Glutamatergic neuron (in vitro differentiated cells): ENCODE data around the gene TDRD1. TPM values are rescaled to one million over a fixed set of nuclear protein-coding genes. Genes with fewer than 3 reads are reported as not detected.
"Not testable (repeated sequence)": the region's sequence is repeated elsewhere in the genome, so short reads cannot be mapped to it uniquely, and the experiment has no call there.

Experiments
- DNase-seq: peaks from one replicate; pipeline ENCODE4 v3.0.0; 2022
- H3K27ac Mint-ChIP-seq: one replicate; pipeline ENCODE4 v1.8.0; 2020; ENCODE audit warnings: mild to moderate bottlenecking, mixed read lengths, inconsistent platforms; ENCODE audit not compliant: unreplicated experiment
- H3K27me3 Mint-ChIP-seq: one replicate; pipeline ENCODE4 v1.8.0; 2020; ENCODE audit warnings: mild to moderate bottlenecking, moderate library complexity, mixed read lengths, inconsistent platforms; ENCODE audit not compliant: unreplicated experiment
- H3K36me3 Mint-ChIP-seq: one replicate; pipeline ENCODE4 v1.8.0; 2020; ENCODE audit warnings: mild to moderate bottlenecking, mixed read lengths, inconsistent platforms; ENCODE audit not compliant: unreplicated experiment
- H3K4me1 Mint-ChIP-seq: one replicate; pipeline ENCODE4 v1.8.0; 2020; ENCODE audit warnings: mild to moderate bottlenecking, low read depth, mixed read lengths, inconsistent platforms; ENCODE audit not compliant: unreplicated experiment
- H3K4me3 Mint-ChIP-seq: one replicate; pipeline ENCODE4 v1.8.0; 2020; ENCODE audit warnings: mild to moderate bottlenecking, mixed read lengths, inconsistent platforms; ENCODE audit not compliant: unreplicated experiment
- H3K9me3 Mint-ChIP-seq: one replicate; pipeline ENCODE4 v1.8.0; 2020; ENCODE audit warnings: mild to moderate bottlenecking, moderate library complexity, mixed read lengths, inconsistent platforms; ENCODE audit not compliant: unreplicated experiment
- total RNA-seq: library from RNA; stranded (reverse); fragmentation: NEBNext Ultra II Directional; extraction: Animal tissue kit (Norgen Biotek cat#: 25700); gene quantifications from one replicate; pipeline ENCODE4 v1.2.1, GENCODE V29; 2021; ENCODE audit not compliant: unreplicated experiment
- TF ChIP-seq, protein P1 (sequence below): fragments of 200-600 bp; sonication (generic); IDR thresholded peaks from one replicate; pipeline ENCODE4 v1.5.0; 2021; ENCODE audit not compliant: partially characterized antibody, unreplicated experiment

TDRD1 gene
- total RNA-seq, 1 donor from 2014 or later: not detected

GRCh38 chr10:114142018-114142417, 37.1 kb upstream of the TDRD1 start:
- TF ChIP-seq, protein P1, sequence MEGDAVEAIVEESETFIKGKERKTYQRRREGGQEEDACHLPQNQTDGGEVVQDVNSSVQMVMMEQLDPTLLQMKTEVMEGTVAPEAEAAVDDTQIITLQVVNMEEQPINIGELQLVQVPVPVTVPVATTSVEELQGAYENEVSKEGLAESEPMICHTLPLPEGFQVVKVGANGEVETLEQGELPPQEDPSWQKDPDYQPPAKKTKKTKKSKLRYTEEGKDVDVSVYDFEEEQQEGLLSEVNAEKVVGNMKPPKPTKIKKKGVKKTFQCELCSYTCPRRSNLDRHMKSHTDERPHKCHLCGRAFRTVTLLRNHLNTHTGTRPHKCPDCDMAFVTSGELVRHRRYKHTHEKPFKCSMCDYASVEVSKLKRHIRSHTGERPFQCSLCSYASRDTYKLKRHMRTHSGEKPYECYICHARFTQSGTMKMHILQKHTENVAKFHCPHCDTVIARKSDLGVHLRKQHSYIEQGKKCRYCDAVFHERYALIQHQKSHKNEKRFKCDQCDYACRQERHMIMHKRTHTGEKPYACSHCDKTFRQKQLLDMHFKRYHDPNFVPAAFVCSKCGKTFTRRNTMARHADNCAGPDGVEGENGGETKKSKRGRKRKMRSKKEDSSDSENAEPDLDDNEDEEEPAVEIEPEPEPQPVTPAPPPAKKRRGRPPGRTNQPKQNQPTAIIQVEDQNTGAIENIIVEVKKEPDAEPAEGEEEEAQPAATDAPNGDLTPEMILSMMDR: no peak
- Mint-ChIP-seq H3K27ac (no peak overlapping the region), H3K4me1 (no peaks in the 10 kb centered on the region), H3K27me3 (peaks cover 3% of the 10 kb centered on the region), H3K4me3 (no peak overlapping the region), H3K36me3 (no peaks in the 10 kb centered on the region), H3K9me3 (no peaks in the 10 kb centered on the region)
- no peak for DNase-seq

DNA sequence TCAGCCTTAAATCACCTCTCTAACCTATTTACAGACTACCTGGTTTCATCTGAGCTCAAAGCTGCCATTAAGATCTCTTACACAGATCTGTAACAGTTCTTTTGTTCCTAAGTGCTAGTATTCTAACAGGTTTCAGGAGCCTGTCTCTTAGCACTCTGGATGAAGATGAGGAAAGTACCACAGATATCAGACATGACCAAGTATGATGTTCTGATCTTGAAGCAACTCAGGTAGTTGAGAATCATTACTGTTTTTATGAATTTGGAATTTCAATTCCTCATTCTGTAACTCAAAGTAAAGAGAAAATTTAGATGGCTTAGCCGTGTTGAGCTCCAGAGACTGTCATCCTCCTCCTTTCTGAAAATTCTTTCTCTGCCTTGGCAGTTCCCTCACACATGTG, 36.0 kb upstream of the TDRD1 start:
- TF ChIP-seq, protein P1: no peak
- Mint-ChIP-seq H3K27me3 (peaks cover 7% of the 10 kb centered on the region), H3K36me3 (no peaks in the 10 kb centered on the region), H3K4me3 (no peak overlapping the region), H3K4me1 (no peaks in the 10 kb centered on the region), H3K27ac (no peak overlapping the region), H3K9me3 (no peaks in the 10 kb centered on the region)
- no peak for DNase-seq

GRCh38 chr10:114149476-114149875, 29.7 kb upstream of the TDRD1 start:
- not testable (repeated sequence) for H3K4me3 Mint-ChIP-seq, H3K27ac Mint-ChIP-seq, H3K4me1 Mint-ChIP-seq, H3K36me3 Mint-ChIP-seq, H3K27me3 Mint-ChIP-seq, H3K9me3 Mint-ChIP-seq, DNase-seq

GRCh38 chr10:114151486-114151885, 27.7 kb upstream of the TDRD1 start:
- Mint-ChIP-seq H3K27me3 (peaks cover 5% of the 10 kb centered on the region), H3K4me1 (no peaks in the 10 kb centered on the region), H3K9me3 (no peaks in the 10 kb centered on the region), H3K27ac (no peak overlapping the region), H3K4me3 (no peak overlapping the region), H3K36me3 (peaks cover 5% of the 10 kb centered on the region)
- TF ChIP-seq, protein P1: no peak
- DNase-seq: no peak

- no peak for DNase-seq
- H3K27me3 Mint-ChIP-seq: peaks cover 5% of the 10 kb centered on the region
- peaks cover 5% of the 10 kb centered on the region for H3K36me3 Mint-ChIP-seq
- no peak overlapping the region for H3K27ac Mint-ChIP-seq
- no peak overlapping the region for H3K4me3 Mint-ChIP-seq
- TF ChIP-seq, protein P1: no peak
- H3K9me3 Mint-ChIP-seq: no peaks in the 10 kb centered on the region
- H3K4me1 Mint-ChIP-seq: no peaks in the 10 kb centered on the region
Measured at GRCh38 chr10:114151892-114152291, 27.3 kb upstream of the TDRD1 start.

DNA sequence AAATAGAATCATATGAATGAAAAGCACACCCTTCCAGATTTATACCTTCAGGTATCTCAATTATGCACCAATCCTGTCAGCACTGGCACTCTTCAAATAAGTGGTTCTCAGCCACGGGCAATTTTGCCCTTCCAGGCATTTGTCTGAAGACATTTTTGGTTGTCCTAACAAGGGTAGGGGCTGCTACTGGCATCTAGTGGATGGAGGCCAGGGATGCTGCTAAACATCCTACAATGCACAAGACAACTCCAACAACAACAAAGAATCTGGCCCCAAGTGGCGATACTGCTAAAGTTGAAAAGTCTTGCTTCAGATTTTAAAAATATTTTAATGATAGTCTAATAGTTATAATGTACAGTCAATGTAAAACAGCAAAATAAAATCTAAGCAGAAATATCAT, 21.2 kb upstream of the TDRD1 start:
- TF ChIP-seq, protein P1: no peak
- DNase-seq: no peak
- H3K36me3 Mint-ChIP-seq: peaks cover 5% of the 10 kb centered on the region
- no peaks in the 10 kb centered on the region for H3K9me3 Mint-ChIP-seq
- no peak overlapping the region for H3K27ac Mint-ChIP-seq
- H3K4me1 Mint-ChIP-seq: no peaks in the 10 kb centered on the region
- no peaks in the 10 kb centered on the region for H3K27me3 Mint-ChIP-seq
- H3K4me3 Mint-ChIP-seq: no peak overlapping the region
